Smooth muscle cell (in vitro differentiated cells): ENCODE measurements around the gene SLC25A51. TPM values are rescaled to one million over a fixed set of nuclear protein-coding genes. Genes with fewer than 3 reads are reported as not detected.

Source experiments
- DNase-seq: peaks from one replicate; lab custom pipeline; 2025; ENCODE audit not compliant: unreplicated experiment; lab: John Stamatoyannopoulos, UW
- H2AFZ ChIP-seq: fragments of 200-600 bp; sonication (generic); 2 replicates; pipeline ENCODE4 v1.6.0; 2016; ENCODE audit warnings: antibody characterized with exemption, low read depth, mild to moderate bottlenecking
- H3F3A ChIP-seq: fragments of 200-600 bp; sonication (generic); 2 replicates; pipeline ENCODE4 v1.6.0; 2017; ENCODE audit warnings: antibody characterized with exemption, low read depth
- H3K27ac ChIP-seq: fragments of 200-600 bp; sonication (generic); 2 replicates; pipeline ENCODE4 v1.5.1; 2016; ENCODE audit warnings: low read depth, mild to moderate bottlenecking
- H3K27me3 ChIP-seq: fragments of 200-600 bp; sonication (generic); 2 replicates; pipeline ENCODE4 v1.6.1; 2016; ENCODE audit warnings: low read depth, mild to moderate bottlenecking
- H3K36me3 ChIP-seq: fragments of 200-600 bp; sonication (generic); 2 replicates; pipeline ENCODE4 v1.5.1; 2016; ENCODE audit warnings: low read depth
- H3K4me1 ChIP-seq: fragments of 200-600 bp; sonication (generic); 2 replicates; pipeline ENCODE4 v1.5.1; 2016; ENCODE audit warnings: low read depth
- H3K4me2 ChIP-seq: fragments of 200-600 bp; sonication (generic); 2 replicates; pipeline ENCODE4 v1.6.0; 2016; ENCODE audit warnings: mild to moderate bottlenecking
- H3K4me3 ChIP-seq: fragments of 200-600 bp; sonication (generic); 2 replicates; pipeline ENCODE4 v1.5.1; 2016; ENCODE audit warnings: mild to moderate bottlenecking
- H3K79me2 ChIP-seq: fragments of 200-600 bp; sonication (generic); 2 replicates; pipeline ENCODE4 v1.6.0; 2016; ENCODE audit warnings: low read depth, mild to moderate bottlenecking
- H3K9ac ChIP-seq: fragments of 200-600 bp; sonication (generic); 2 replicates; pipeline ENCODE4 v1.6.0; 2016; ENCODE audit warnings: low read depth
- H3K9me3 ChIP-seq: fragments of 200-600 bp; sonication (generic); replicated peaks from 2 replicates; pipeline ENCODE4 v1.5.1; 2016; ENCODE audit warnings: low read depth
- H4K20me1 ChIP-seq: fragments of 200-600 bp; sonication (generic); 2 replicates; pipeline ENCODE4 v1.6.0; 2016; ENCODE audit warnings: low read depth
- CTCF ChIP-seq: fragments of 200-600 bp; sonication (generic); IDR thresholded peaks from 2 replicates; pipeline ENCODE4 v1.5.1; 2017; ENCODE audit warnings: borderline replicate concordance, mild to moderate bottlenecking, antibody characterized with exemption; ENCODE audit not compliant: insufficient read depth, poor library complexity, severe bottlenecking
- WGBS: methylation state at CpG from one replicate; pipeline ENCODE4 v1.1.7; 2016; ENCODE audit warnings: low lambda C conversion rate; 5-methylcytosine and 5-hydroxymethylcytosine counted together
- polyA plus RNA-seq: library from polyadenylated mRNA; unstranded; fragments of >200 nt; fragmentation: Nextera tagmentation; extraction: Ambion mirVana; gene quantifications from 2 replicates; pipeline ENCODE4 v1.2.1, GENCODE V29; 2016
- total RNA-seq: library from RNA; depleted of rRNA; stranded (reverse); fragments of >200 nt; gene quantifications from 2 replicates; pipeline ENCODE4 v1.2.3, GENCODE V29; 2014

The SLC25A51 gene
- total and polyA plus RNA-seq, 2 experiments from 2014 or later = 6.5 to 32.0 TPM

DNA sequence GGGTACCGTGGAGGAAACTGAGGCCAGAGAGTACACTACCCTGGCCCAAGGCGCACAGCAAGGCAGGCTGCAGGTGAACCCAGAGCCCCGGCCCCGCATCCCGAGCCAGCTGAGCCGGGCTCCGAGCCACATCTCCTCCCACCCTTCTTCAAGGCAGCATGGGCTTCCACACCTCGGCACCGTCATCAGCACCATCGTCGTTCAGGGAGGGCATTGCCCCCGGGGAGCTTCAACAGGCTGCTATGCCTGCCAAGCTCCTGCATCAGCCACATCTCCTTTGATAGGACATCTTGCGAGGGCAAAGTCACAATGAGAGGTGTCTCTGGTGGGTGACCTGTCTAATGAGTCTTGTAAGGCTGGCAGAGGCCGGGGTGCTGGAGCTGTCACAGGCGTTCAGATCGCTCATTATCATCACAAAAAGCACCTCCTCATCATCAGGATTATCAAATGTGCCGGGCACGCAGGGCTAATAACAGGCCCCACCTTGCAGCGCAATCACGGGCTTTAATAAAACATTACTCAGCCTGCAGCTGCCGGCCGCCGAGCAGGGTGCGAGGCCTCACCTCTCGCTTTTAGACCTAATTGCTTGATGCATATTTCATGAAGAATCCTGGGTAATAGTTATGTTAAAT lies 20.0 kb upstream of the SLC25A51 start:
- no peaks in the 10 kb centered on the region for H3F3A ChIP-seq
- DNase-seq = no peak
- WGBS = 95% methylated on average over 25 of the region's 25 CpGs
- no peak overlapping the region for H3K9ac ChIP-seq
- no peak overlapping the region for H3K4me3 ChIP-seq
- no peaks in the 10 kb centered on the region for H3K27me3 ChIP-seq
- no peaks in the 10 kb centered on the region for H3K36me3 ChIP-seq
- no peak overlapping the region for H2AFZ ChIP-seq
- no peaks in the 10 kb centered on the region for H3K9me3 ChIP-seq
- H3K27ac ChIP-seq = no peak overlapping the region
- peaks cover 12% of the 10 kb centered on the region for H4K20me1 ChIP-seq
- peaks cover 17% of the 10 kb centered on the region for H3K79me2 ChIP-seq
- H3K4me2 ChIP-seq = no peak overlapping the region
- peaks cover 43% of the 10 kb centered on the region for H3K4me1 ChIP-seq
- TF ChIP-seq CTCF = no peak

GRCh38 chr9:37923118-37923795 lies 19.3 kb upstream of the SLC25A51 start:
- peak overlapping the region; percentile 57 for H3K27ac ChIP-seq
- H4K20me1 ChIP-seq = peaks cover 12% of the 10 kb centered on the region
- peak overlapping the region; percentile 6 for H3K9ac ChIP-seq
- H3K4me3 ChIP-seq = no peak overlapping the region
- no peaks in the 10 kb centered on the region for H3K36me3 ChIP-seq
- TF ChIP-seq CTCF = no peak
- no peaks in the 10 kb centered on the region for H3K9me3 ChIP-seq
- WGBS = 74% methylated on average over 14 of the region's 14 CpGs
- no peaks in the 10 kb centered on the region for H3F3A ChIP-seq
- H3K27me3 ChIP-seq = no peaks in the 10 kb centered on the region
- peak overlapping the region; percentile 43 for H3K4me2 ChIP-seq
- DNase-seq = no peak
- H2AFZ ChIP-seq = no peak overlapping the region
- peaks cover 17% of the 10 kb centered on the region for H3K79me2 ChIP-seq
- peaks cover 43% of the 10 kb centered on the region for H3K4me1 ChIP-seq

GRCh38 chr9:37922363-37923117 lies 18.6 kb upstream of the SLC25A51 start:
- Histone ChIP-seq H3K79me2 (peaks cover 17% of the 10 kb centered on the region), H3K9me3 (no peaks in the 10 kb centered on the region), H3K4me3 (no peak overlapping the region), H3K36me3 (no peaks in the 10 kb centered on the region), H2AFZ (no peak overlapping the region), H3K27ac (peak overlapping the region; percentile 57), H3K9ac (peak overlapping the region; percentile 6), H3K4me2 (peak overlapping the region; percentile 43), H3K27me3 (no peaks in the 10 kb centered on the region), H3F3A (no peaks in the 10 kb centered on the region), H4K20me1 (peaks cover 12% of the 10 kb centered on the region), H3K4me1 (peaks cover 43% of the 10 kb centered on the region)
- DNase-seq = no peak
- no peak for TF ChIP-seq CTCF
- WGBS = 44% methylated on average over 13 of the region's 13 CpGs
